Adipocyte (in vitro differentiated cells): ENCODE data around the gene SMC1A.
A peak's percentile ranks its signal among the peaks of the same experiment; 100 is the strongest.

ENCODE experiments used
- DNase-seq: peaks from one replicate; pipeline ENCODE4 v3.0.0-alpha.2; 2015; ENCODE audit warnings: low read depth
- H3K27me3 ChIP-seq: replicated peaks from 2 replicates; pipeline ENCODE4 v1.7.0; 2013; ENCODE audit warnings: mild to moderate bottlenecking, low read length, moderate library complexity; ENCODE audit not compliant: control insufficient read depth, insufficient read depth
- H3K36me3 ChIP-seq: 2 replicates; pipeline ENCODE4 v1.7.0; 2013; ENCODE audit warnings: low read length, mild to moderate bottlenecking, moderate library complexity; ENCODE audit not compliant: control insufficient read depth, insufficient read depth, severe bottlenecking
- H3K4me1 ChIP-seq: 2 replicates; pipeline ENCODE4 v1.7.0; 2013; ENCODE audit warnings: mild to moderate bottlenecking, low read length, moderate library complexity; ENCODE audit not compliant: control insufficient read depth, insufficient read depth
- H3K4me3 ChIP-seq: 2 replicates; pipeline ENCODE4 v1.7.0; 2013; ENCODE audit warnings: mild to moderate bottlenecking, low read length, moderate library complexity
- H3K9ac ChIP-seq: 2 replicates; pipeline ENCODE4 v1.7.0; 2013; ENCODE audit warnings: mild to moderate bottlenecking, low read length, moderate library complexity
- H3K9me3 ChIP-seq: 2 replicates; pipeline ENCODE4 v1.7.0; 2013; ENCODE audit warnings: mild to moderate bottlenecking, low read length, moderate library complexity; ENCODE audit not compliant: control insufficient read depth

The SMC1A gene

DNA sequence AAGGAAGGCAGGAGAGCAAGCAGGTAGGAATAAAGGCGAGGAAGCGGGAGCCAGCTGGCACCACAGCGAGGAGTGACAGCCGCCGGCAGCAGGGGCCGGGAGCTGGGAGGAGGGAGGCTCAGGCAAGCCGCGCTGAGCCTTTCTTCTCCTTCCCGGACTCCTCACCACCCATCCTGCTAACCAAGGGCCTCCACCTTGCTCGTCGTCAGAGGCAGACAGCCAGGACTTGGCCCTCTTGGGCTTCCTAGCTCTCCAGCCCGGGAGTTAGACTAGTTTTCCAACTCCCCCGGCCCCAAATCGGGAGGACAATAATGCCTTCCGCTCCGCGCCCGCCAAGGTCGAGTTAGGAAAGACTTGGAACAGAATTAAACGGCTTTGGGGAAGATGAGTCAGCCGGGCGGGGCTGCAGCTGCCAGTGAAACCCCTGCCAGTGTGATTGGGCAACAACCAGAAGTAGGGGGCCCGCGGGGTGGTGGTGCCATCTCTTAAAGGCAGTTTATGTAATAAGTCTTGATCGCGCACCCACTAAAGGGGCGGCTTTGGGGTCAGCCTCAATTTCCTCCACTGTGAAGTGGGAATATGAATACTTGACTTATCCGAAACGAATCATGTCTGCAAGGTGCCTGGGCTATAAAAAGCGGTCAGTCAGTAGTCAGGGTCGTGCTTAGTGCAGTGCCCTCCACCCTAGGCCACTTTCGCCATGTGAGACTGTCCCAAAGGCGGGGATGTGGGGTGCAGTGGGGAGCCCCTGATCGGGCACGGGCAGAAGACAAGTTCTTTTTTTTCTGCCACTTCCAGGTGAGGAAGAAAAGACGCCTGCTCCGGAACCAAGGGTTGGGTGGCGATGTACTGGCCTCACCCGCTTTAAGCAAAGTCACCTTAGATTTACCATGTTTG is 18.4 kb upstream of the SMC1A start:
- Histone ChIP-seq H3K9ac (peak overlapping the region; percentile 14), H3K4me1 (peaks cover 17% of the 10 kb centered on the region), H3K27me3 (peaks cover 31% of the 10 kb centered on the region), H3K4me3 (peak overlapping the region; percentile 70), H3K9me3 (no peaks in the 10 kb centered on the region), H3K36me3 (no peaks in the 10 kb centered on the region)
- DNase-seq: peak; percentile 90

DNA sequence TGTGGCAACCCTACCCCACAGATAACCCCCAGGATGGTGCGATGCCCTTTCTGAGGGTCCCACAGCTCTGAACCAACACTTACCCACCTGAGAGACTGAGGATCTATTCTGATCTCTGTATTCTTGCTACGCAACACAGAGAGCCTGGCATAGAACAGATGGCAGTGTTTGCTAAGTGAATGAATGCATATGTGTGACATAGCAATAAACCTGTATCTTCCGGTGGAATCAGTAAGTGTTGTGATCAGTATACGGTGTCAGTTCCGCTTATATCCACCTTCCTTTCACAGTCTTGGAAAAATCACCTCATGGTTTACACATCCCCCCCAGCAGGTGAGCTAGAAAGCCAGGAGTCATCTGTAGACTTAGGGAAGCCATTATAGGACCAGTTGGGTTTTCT is 17.6 kb upstream of the SMC1A start:
- peaks cover 17% of the 10 kb centered on the region for H3K4me1 ChIP-seq
- no peak overlapping the region for H3K9ac ChIP-seq
- no peaks in the 10 kb centered on the region for H3K9me3 ChIP-seq
- no peak for DNase-seq
- peaks cover 31% of the 10 kb centered on the region for H3K27me3 ChIP-seq
- no peak overlapping the region for H3K4me3 ChIP-seq
- no peaks in the 10 kb centered on the region for H3K36me3 ChIP-seq

DNA sequence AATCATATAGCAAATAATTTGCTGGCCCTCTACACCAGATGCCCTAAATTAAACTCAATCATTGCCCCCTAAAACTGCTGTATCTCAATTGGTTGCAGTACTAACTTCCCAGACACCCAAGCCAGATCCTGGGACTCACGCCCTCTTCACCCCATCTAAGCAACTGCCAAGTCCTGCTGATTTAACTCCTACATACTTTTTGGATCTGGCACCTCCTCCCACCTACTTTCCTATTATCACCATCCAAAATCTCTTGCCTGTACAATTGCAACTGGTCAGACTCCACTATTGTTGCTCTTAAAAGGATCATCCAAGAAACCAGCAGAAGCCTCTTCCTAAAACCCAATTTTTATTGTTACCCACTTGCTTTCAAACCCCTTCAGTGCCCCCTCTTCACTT is 16.4 kb upstream of the SMC1A start:
- no peak for DNase-seq
- H3K27me3 ChIP-seq: peaks cover 25% of the 10 kb centered on the region
- H3K4me1 ChIP-seq: peaks cover 23% of the 10 kb centered on the region
- H3K4me3 ChIP-seq: no peak overlapping the region
- H3K9me3 ChIP-seq: no peaks in the 10 kb centered on the region
- H3K36me3 ChIP-seq: no peaks in the 10 kb centered on the region
- H3K9ac ChIP-seq: no peak overlapping the region

DNA sequence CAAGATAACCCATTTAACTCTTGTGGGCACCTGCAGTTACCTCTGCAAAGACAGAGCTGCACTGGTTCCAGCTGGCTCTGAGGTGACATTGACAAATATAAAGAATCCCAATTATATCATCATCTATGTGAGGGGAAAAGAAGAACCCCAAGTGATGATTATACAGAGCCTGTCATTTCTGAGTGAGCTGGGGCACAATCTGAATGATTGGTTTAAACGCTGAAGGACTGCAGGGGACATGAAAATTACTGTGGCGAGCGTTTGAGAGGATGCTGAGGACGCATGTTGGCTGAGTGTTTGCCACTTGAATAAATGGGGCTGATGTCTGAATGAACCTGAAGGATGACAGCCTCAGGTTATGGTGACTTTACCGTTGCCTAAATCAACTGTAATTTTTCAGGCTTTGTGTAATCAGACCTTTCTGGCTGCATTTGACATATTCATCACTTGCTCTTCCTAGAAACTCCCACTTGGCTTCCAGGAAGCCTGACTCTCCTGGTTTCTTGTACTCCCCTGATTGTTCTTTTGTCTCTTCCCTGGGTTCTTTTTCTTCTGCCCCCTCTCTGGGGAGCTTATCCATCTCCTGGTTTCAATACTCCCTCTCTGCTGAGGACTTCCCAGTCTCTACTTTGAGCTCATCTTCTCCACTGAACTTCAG is 15.8 kb upstream of the SMC1A start:
- H3K9me3 ChIP-seq: no peaks in the 10 kb centered on the region
- no peak for DNase-seq
- no peak overlapping the region for H3K4me3 ChIP-seq
- H3K36me3 ChIP-seq: no peaks in the 10 kb centered on the region
- H3K9ac ChIP-seq: no peak overlapping the region
- peaks cover 21% of the 10 kb centered on the region for H3K27me3 ChIP-seq
- H3K4me1 ChIP-seq: peaks cover 25% of the 10 kb centered on the region

DNA sequence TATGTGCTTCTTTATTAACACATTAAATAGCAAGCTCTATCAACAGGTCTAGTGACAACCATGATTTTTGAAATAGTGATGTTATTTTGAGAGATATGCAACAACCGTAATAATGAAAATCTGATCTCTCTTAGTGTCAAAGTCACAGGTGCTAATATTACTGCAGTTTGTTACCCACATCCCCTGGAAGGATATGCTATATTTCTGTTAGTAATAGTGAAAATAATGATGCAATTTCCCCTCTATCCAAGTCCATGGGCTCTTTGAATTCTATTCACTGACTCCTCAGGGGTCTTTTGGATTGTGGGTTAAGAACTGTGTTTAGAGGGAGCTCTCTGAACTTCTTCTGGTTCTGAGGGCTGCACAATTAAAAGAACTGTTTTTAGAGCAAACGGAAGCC is 14.8 kb upstream of the SMC1A start:
- Histone ChIP-seq H3K36me3 (peaks cover 3% of the 10 kb centered on the region), H3K4me1 (peaks cover 27% of the 10 kb centered on the region), H3K27me3 (peaks cover 21% of the 10 kb centered on the region), H3K9me3 (no peaks in the 10 kb centered on the region), H3K9ac (no peak overlapping the region), H3K4me3 (no peak overlapping the region)
- no peak for DNase-seq

DNA sequence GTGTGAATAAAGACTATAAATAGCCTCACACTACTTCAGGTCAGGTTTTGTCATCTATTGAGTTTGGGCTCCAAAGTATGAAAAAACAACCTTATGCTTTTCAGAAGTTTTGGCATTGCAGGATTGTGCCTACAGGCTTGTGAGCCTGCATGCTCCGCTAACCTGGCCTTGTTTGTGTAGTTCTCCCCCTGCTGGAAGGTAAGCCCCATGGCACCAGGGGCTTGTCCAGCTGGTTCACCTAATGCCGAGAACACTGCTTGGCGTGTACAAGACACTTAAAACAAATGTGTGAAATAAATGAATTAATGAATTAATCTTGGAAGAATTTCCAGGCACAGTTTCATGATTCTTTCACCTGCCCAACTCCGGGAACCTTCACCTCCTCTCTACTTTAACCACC is 13.5 kb upstream of the SMC1A start:
- H3K9me3 ChIP-seq: no peaks in the 10 kb centered on the region
- H3K36me3 ChIP-seq: peaks cover 15% of the 10 kb centered on the region
- H3K4me1 ChIP-seq: peaks cover 18% of the 10 kb centered on the region
- H3K4me3 ChIP-seq: no peak overlapping the region
- peaks cover 21% of the 10 kb centered on the region for H3K27me3 ChIP-seq
- DNase-seq: peak; percentile 79
- no peak overlapping the region for H3K9ac ChIP-seq

DNA sequence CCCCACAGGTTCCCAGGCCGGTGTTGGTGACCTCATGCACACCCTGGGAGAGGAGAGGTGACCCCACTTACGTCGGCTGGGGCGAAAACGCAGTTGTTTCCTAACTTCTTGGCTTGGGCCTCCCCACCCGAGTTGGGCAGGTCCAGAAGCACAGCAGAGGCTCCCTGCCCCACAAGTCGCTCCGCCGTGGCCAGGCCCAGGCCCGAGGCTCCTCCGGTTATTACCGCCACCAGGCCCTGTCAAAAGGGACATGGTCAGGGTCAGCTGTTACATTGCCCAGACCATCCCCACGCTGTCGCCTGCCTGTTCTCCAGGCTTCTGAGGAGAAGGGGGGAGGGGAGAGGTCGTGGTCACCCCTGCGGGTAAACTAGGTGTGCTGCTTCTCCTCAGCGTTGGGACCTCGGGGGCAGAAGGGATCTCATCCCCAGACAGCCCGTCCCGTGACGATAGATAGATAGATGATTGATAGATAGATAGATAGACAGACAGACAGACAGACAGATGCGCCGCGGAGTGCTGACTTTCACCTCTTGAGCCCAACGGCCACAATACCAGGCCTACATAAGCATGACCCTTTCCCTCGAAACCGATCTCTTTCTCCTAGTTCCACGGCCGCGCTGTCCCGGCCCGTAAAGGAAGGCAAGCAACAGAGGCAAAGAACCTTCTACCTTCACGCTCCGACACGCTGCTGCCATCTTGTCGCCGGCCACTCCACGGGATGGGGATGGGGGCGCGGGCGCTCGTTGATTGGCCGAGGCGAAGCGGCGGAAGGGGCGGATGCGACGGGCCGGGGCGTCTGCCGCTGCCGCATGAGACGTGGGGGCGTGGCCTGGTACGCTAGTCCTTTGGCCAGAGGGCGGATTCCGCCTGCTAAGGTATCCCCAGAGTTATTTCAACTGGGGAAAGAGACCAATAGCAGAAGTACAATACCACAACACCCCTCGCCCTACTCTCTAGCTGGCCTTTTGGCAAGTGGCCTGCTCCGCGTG is 11.5 kb upstream of the SMC1A start, which contains the start of gene HSD17B10:
Gene HSD17B10, minus strand, starts transcription at position 720 of the 989 bp plus-strand sequence. Its CDS starts 25 bp downstream, at position 695.
- peak; percentile 95 for DNase-seq
- Histone ChIP-seq H3K9ac (peak within 1 kb of the TSS; percentile 93), H3K36me3 (peaks cover 26% of the 10 kb centered on the region), H3K4me1 (peaks cover 10% of the 10 kb centered on the region), H3K9me3 (no peaks in the 10 kb centered on the region), H3K4me3 (peak within 1 kb of the TSS; percentile 87), H3K27me3 (peaks cover 17% of the 10 kb centered on the region)

DNA sequence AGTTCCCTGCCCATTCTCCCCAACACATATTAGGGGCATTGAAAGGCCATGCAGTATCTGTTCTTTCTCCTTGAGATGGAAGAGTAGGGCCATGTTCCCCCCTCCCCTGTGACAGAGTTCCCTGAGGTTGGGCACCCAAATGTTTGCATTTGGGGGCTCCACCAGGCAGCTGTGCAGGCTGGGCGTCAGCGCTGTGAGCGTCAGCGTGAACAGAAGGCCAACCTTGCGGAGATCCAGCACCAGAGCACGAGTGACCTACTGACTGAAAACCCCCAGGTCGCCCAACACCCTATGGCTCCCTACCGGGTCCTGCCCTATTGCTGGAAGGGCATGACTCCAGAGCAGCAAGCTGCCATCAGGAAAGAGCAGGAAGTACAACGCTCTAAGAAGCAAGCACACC is 7.8 kb upstream of the SMC1A start:
- Histone ChIP-seq H3K27me3 (no peaks in the 10 kb centered on the region), H3K9me3 (no peaks in the 10 kb centered on the region), H3K9ac (no peak overlapping the region), H3K36me3 (peaks cover 29% of the 10 kb centered on the region), H3K4me3 (no peak overlapping the region), H3K4me1 (peaks cover 10% of the 10 kb centered on the region)
- no peak for DNase-seq

DNA sequence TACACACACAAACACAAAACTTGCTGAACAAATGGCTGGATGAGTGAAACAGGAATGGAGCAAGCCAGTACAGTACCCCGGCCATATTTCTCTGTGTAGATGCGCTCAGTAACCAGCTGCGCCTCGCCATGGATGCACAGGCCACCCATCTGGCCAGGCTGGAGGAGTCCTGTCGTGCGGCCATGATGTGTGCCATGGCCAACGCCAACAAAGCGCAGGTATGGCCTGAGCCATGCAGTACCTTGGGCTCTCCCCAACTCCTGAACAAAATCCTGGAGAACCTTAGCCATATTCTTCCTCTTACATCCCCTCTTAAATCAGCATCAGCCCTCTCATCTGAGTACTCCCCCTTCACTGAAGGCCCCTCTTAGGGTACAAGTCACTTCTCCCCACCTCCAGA is 7.3 kb upstream of the SMC1A start:
- H3K27me3 ChIP-seq: no peaks in the 10 kb centered on the region
- H3K9me3 ChIP-seq: no peaks in the 10 kb centered on the region
- DNase-seq: no peak
- H3K4me3 ChIP-seq: no peak overlapping the region
- no peak overlapping the region for H3K9ac ChIP-seq
- H3K4me1 ChIP-seq: peaks cover 8% of the 10 kb centered on the region
- peaks cover 29% of the 10 kb centered on the region for H3K36me3 ChIP-seq

DNA sequence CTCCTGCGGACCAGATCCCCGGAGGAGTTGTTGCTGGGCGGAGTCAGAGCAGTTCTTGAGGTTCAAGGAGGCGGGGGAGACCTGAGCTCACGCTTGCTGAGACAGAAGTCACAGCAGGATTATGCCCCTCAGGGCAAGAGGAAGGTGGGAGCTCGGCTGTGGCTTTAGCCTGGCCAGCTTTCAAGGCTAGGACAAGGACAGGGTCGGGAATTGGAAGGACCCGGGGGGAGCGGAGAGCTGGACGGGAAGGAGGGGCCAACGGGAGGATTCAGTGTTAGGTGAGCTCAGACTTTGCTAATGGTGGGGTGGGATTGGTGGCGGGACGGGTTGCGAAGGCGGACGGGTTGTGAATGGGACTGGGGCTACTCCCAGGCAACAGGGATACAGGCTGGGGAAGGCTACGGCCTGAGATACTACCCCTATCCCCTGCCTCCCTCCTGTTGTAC is 430 bp upstream of the SMC1A start, which contains the start of gene RIBC1:
Gene RIBC1, plus strand, starts transcription at position 13 of the 446 bp plus-strand sequence. CDS start 3,404 bp downstream, outside the sequence.
- Histone ChIP-seq H3K36me3 (no peaks in the 10 kb centered on the region), H3K4me1 (peaks cover 10% of the 10 kb centered on the region), H3K27me3 (no peaks in the 10 kb centered on the region), H3K9me3 (no peaks in the 10 kb centered on the region), H3K4me3 (peak within 1 kb of the TSS; percentile 92), H3K9ac (peak within 1 kb of the TSS; percentile 91)
- DNase-seq: no peak
